Lung (tissue), 12 donors: ENCODE data around the gene PPP3R1. TPM values are rescaled to one million over a fixed set of nuclear protein-coding genes. Genes with fewer than 3 reads are reported as not detected.

Experiments used
- ATAC-seq: fragments of 200-7000 bp; cut with Tn5 transposase; one replicate; pipeline ENCODE4 v1.9.1; 2020; ENCODE audit warnings: moderate number of reproducible peaks; ENCODE audit not compliant: insufficient read depth, low FRiP score
- DNase-seq, 3 donors: peaks; one replicate each; pipeline ENCODE4 v3.0.0-alpha.2; 2013 to 2017
- H3K27ac ChIP-seq, 2 donors: one replicate each; pipeline ENCODE4 v1.5.1; 2013; ENCODE audit warnings: mild to moderate bottlenecking in 2 of 2, moderate library complexity in 2 of 2, control low read depth in 1 of 2, inconsistent platforms in 1 of 2, low read depth in 1 of 2, low read length in 1 of 2
- H3K27me3 ChIP-seq, 3 donors: one replicate each; pipeline ENCODE4 v1.5.1; 2013; ENCODE audit warnings: low read length in 2 of 3; ENCODE audit not compliant: control insufficient read depth in 3 of 3, insufficient read depth in 3 of 3
- H3K36me3 ChIP-seq, 4 donors: one replicate each; pipeline ENCODE4 v1.5.1; 2013; ENCODE audit warnings: low read length in 4 of 4, mild to moderate bottlenecking in 1 of 4, moderate library complexity in 1 of 4; ENCODE audit not compliant: control insufficient read depth in 4 of 4, insufficient read depth in 4 of 4
- H3K4me1 ChIP-seq, 5 donors: one replicate each; pipeline ENCODE4 v1.5.1; 2013; ENCODE audit warnings: low read length in 5 of 5, mild to moderate bottlenecking in 2 of 5, moderate library complexity in 1 of 5; ENCODE audit not compliant: control insufficient read depth in 5 of 5, insufficient read depth in 5 of 5
- H3K4me3 ChIP-seq: one replicate; pipeline ENCODE4 v1.5.1; 2013; ENCODE audit warnings: mild to moderate bottlenecking, control low read depth, moderate library complexity
- H3K9ac ChIP-seq, 2 donors: one replicate each; pipeline ENCODE4 v1.5.1; 2013; ENCODE audit warnings: low read length in 2 of 2, control low read depth in 1 of 2; ENCODE audit not compliant: insufficient read depth in 1 of 2
- H3K9me3 ChIP-seq, 4 donors: one replicate each; pipeline ENCODE4 v1.5.1; 2013; ENCODE audit warnings: low read length in 3 of 4, mild to moderate bottlenecking in 1 of 4, moderate library complexity in 1 of 4; ENCODE audit not compliant: control insufficient read depth in 4 of 4, insufficient read depth in 3 of 4
- CTCF ChIP-seq: IDR thresholded peaks from 2 replicates; pipeline ENCODE4 v1.5.1; 2012; ENCODE audit warnings: mild to moderate bottlenecking; ENCODE audit errors: control extremely low read depth, extremely low read depth
- WGBS, 2 donors: extraction: QIAGEN DNeasy Blood & Tissue Kit; methylation state at CpG; one replicate each; pipeline ENCODE4 v1.1.7; 2013; 5-methylcytosine and 5-hydroxymethylcytosine counted together
- polyA plus RNA-seq, 2 donors: library from polyadenylated mRNA; stranded (reverse); fragments of 200-250 nt; gene quantifications; one replicate each; pipeline ENCODE4 v1.2.1, GENCODE V29; 2013
- total RNA-seq, 2 donors: library from RNA; depleted of rRNA in 1 of 2; stranded (reverse); fragments of >200 nt in 1 of 2; gene quantifications; one replicate each; pipeline ENCODE4 v1.2.1, GENCODE V29; 2014 to 2021
- donor health status: control.
- donor health status: control.
- donor health status: Bipolar disorder and iron deficiency.
- donor health status: healthy.
- donor health status: DM: yes; HTN: yes; CAD: no.

Gene PPP3R1
- total and polyA plus RNA-seq, 4 donors, result 20.8 to 69.7 (median 36.8) TPM

DNA sequence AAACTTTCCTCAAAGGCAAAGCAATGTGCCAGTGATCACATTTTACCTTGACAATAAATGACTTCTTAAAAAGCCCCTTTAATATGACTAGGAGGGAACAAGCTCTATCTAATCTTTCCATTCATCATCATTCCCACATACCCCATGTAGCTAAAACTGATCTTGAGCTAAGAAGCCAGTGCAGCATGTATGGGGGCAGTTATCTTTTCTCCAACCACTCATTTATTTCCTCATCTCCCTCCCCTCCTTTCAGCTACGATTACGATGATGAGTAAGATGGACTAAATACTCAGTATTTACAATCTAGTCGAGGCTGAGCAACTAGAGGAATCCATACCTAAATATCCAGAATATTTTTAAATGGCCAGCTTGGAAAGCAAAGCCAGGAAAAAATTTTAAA is 59.2 kb downstream of the PPP3R1 start:
- no peak for TF ChIP-seq CTCF
- Histone ChIP-seq H3K27ac (no peak overlapping the region), H3K9ac (no peak overlapping the region), H3K27me3 (no peaks in the 10 kb centered on the region), H3K4me3 (no peak overlapping the region), H3K4me1 (peaks cover 0 to 11% (median 0%) of the 10 kb centered on the region in 5 donors), H3K36me3 (no peaks in the 10 kb centered on the region), H3K9me3 (no peaks in the 10 kb centered on the region)
- WGBS, 2 donors, result 57 to 71% methylated on average over 3 of the region's 3 CpGs
- ATAC-seq (no peak), DNase-seq (no peak)

DNA sequence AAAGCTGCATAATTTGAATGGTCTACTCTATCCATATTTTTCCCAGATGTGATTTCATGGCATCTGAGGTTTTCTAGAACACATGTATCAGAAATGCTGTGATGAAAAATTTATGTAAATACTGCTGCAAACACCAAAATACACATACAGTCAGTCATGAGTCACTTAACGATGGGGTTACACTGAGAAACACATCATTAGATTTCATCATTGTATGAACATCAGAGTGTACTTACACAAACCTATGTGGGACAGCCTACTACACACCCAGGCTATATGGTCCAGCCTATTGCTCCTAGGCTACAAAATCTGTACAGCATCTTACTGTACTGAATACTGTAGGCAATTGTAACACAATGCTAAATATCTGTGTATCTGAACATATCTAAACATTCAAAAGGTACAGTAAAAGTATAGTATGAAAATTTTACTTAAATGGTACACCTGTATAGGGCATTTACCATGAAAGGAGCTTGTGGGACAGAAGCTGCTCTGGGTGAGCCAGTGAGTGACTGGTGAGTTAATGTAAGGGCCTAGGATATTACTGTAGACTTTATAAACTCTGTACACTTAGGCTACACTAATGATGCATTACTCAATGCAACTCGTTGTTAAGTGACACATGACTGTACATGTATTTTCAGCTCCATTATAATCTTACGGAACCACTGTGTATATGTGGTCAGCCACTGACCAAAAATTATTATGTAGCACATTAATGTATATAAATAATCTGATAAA is 61.2 kb downstream of the PPP3R1 start:
- peaks cover 0 to 11% (median 0%) of the 10 kb centered on the region in 5 donors for H3K4me1 ChIP-seq
- 48 to 55% methylated on average over 3 of the region's 3 CpGs for WGBS, 2 donors
- ATAC-seq (peak; percentile 34), DNase-seq (peak in 1 of 3 donors; percentile 17)
- H3K9ac ChIP-seq, result no peak overlapping the region
- no peak overlapping the region for H3K4me3 ChIP-seq
- H3K27me3 ChIP-seq, result no peaks in the 10 kb centered on the region
- TF ChIP-seq CTCF, result no peak
- peaks cover 0 to 2% (median 0%) of the 10 kb centered on the region in 4 donors for H3K36me3 ChIP-seq
- H3K27ac ChIP-seq, result no peak overlapping the region
- no peaks in the 10 kb centered on the region for H3K9me3 ChIP-seq

- WGBS, 2 donors, result 85 to 88% methylated on average over 15 of the region's 15 CpGs
- Histone ChIP-seq H3K9ac (no peak overlapping the region), H3K4me3 (no peak overlapping the region), H3K36me3 (peaks cover 0 to 8% (median 1%) of the 10 kb centered on the region in 4 donors), H3K27ac (no peak overlapping the region), H3K27me3 (no peaks in the 10 kb centered on the region), H3K4me1 (peaks cover 0 to 8% (median 0%) of the 10 kb centered on the region in 5 donors), H3K9me3 (no peaks in the 10 kb centered on the region)
- ATAC-seq (no peak), DNase-seq (no peak)
- no peak for TF ChIP-seq CTCF
Observed at GRCh38 chr2:68189991-68190784, 62.1 kb downstream of the PPP3R1 start.
